Kidney epithelial cell (primary cell): Measurements from ENCODE around the gene FLT4. TPM values are rescaled to one million over a fixed set of nuclear protein-coding genes. Genes with fewer than 3 reads are reported as not detected.
A peak's percentile ranks its signal among the peaks of the same experiment; 100 is the strongest.

Source experiments
- DNase-seq: peaks from one replicate; pipeline ENCODE4 v3.0.0-alpha.2; 2010; ENCODE audit warnings: low read depth
- H3K27me3 ChIP-seq: 2 replicates; pipeline ENCODE4 v1.6.0; 2011; ENCODE audit warnings: low read length; ENCODE audit not compliant: control insufficient read depth, insufficient read depth
- H3K36me3 ChIP-seq: 2 replicates; pipeline ENCODE4 v1.5.1; 2011; ENCODE audit warnings: low read length; ENCODE audit not compliant: control insufficient read depth, insufficient read depth
- H3K4me3 ChIP-seq: 2 replicates; pipeline ENCODE4 v1.5.1; 2011; ENCODE audit warnings: low read depth, mild to moderate bottlenecking, control low read depth, low read length
- total RNA-seq: library from RNA; depleted of rRNA; stranded (reverse); fragments of >200 nt; gene quantifications from 2 replicates; pipeline ENCODE4 v1.2.3, GENCODE V29; 2015
- TF ChIP-seq, protein P1 (sequence below): IDR thresholded peaks from 2 replicates; pipeline ENCODE4 v1.5.1; 2011; ENCODE audit warnings: mild to moderate bottlenecking, moderate library complexity, low read length, control low read depth, inconsistent platforms; ENCODE audit not compliant: insufficient read depth, poor library complexity, severe bottlenecking

Gene FLT4
- total RNA-seq, 1 donor from 2014 or later = 1.1 TPM

DNA sequence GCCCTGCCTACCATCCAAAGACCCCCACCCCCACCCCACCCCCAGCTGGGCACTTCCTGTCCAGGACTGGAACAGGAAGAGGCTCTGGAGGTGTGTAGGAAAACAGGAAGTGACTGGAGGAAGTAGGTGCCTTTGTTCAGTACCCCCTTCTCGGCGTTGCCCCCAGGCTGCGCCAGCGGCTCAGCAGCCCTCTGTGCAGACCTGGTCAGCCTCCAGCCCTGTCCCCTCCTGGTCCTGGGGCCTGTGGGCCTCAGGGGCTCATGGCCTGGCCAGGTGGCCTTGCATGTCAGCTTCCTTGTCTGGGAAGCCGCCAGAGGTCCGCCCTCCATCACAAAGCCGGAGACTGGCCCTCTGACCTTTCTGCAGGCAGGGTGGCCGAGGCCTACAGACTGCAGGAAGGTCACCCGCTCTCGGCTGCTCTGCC is 26.0 kb downstream of the FLT4 start:
- TF ChIP-seq, protein P1, sequence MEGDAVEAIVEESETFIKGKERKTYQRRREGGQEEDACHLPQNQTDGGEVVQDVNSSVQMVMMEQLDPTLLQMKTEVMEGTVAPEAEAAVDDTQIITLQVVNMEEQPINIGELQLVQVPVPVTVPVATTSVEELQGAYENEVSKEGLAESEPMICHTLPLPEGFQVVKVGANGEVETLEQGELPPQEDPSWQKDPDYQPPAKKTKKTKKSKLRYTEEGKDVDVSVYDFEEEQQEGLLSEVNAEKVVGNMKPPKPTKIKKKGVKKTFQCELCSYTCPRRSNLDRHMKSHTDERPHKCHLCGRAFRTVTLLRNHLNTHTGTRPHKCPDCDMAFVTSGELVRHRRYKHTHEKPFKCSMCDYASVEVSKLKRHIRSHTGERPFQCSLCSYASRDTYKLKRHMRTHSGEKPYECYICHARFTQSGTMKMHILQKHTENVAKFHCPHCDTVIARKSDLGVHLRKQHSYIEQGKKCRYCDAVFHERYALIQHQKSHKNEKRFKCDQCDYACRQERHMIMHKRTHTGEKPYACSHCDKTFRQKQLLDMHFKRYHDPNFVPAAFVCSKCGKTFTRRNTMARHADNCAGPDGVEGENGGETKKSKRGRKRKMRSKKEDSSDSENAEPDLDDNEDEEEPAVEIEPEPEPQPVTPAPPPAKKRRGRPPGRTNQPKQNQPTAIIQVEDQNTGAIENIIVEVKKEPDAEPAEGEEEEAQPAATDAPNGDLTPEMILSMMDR = no peak
- Histone ChIP-seq H3K36me3 (no peaks in the 10 kb centered on the region), H3K4me3 (no peak overlapping the region), H3K27me3 (peaks cover 20% of the 10 kb centered on the region)
- DNase-seq = no peak

DNA sequence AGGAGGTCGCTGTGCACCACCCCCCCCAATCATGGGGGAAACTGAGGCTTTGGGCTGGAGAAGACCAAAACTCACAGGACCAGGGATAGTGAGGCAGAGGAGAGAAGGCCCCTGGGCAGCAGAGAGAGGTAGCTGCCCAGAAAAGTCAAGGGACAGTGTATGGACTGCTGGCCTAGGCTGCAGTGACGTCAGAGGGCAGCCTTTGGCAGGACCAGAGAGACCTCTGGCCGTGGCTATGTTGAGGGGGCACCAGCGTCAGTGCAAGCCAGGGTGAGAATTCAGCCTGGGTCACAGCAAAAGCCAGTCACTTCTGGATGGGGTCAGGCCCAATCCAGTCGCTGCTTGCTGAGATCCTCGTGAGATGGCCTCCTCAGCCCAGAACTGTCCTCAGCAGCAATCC is 26.5 kb downstream of the FLT4 start:
- Histone ChIP-seq H3K27me3 (peaks cover 23% of the 10 kb centered on the region), H3K4me3 (no peak overlapping the region), H3K36me3 (no peaks in the 10 kb centered on the region)
- TF ChIP-seq, protein P1 = no peak
- no peak for DNase-seq

DNA sequence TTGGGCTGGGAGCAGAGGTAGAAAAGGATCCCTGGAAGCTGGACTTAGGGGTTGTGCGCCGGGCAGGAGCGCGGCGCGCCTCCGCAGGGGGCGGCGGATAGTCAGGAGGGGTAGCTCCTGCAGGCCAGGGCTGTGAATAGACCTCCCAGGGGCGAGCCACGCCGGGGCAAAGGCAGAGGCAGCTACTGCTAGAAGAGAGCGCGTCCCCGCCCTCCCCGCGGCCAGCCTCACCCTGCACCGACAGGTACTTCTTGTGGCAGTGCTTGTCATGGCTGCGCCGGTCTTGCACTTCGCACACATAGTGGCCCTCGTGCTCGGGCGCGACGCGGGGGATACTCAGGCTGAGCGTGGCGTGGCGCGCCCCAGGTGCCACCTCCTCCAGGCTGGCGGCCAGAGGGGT is 28.1 kb downstream of the FLT4 start:
- Histone ChIP-seq H3K27me3 (peaks cover 23% of the 10 kb centered on the region), H3K4me3 (no peak overlapping the region)
- TF ChIP-seq, protein P1 = no peak

DNA sequence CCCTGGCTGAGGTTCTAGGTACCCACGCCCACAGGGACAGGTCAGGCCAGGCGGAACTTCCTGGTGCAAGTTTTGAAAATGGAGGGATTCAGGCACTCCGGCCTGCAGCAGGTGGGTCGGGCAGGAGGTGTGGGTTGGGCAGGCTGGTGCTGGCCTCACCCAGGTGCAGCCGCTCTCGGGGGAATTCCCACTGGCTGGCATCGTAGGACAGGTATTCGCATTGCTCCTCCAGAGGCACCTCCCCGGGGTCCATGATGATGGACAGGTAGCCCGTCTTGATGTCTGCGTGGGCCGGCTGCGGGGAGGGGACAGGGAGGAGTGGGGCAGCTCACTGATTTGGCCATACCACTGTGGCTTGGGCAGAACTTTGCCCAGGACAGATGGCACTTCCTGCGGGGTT is 29.4 kb downstream of the FLT4 start:
- H3K36me3 ChIP-seq = no peaks in the 10 kb centered on the region
- TF ChIP-seq, protein P1 = no peak
- H3K4me3 ChIP-seq = no peak overlapping the region
- peaks cover 23% of the 10 kb centered on the region for H3K27me3 ChIP-seq
- DNase-seq = no peak

More for the DNA sequence above, 28.1 kb downstream of the FLT4 start:
- H3K36me3 ChIP-seq = no peaks in the 10 kb centered on the region
- DNase-seq = no peak

DNA sequence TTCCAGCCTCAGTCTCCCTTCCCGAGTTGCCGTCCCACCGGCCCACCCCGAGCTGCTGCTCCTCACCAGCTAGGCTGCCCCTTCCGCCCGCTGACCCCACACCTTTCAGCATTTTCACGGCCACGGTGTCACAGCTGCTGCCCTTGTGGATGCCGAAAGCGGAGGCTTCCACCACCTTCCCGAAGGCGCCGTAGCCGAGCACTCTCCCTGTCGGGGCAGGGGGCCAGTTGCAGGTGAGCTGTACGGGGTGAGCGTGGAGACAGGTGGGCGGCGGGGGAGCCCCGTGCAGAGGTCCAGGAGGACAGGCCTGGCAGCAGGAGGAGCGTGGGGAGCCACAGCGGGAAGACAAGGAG is 29.9 kb downstream of the FLT4 start:
- no peak for DNase-seq
- TF ChIP-seq, protein P1 = no peak
- Histone ChIP-seq H3K27me3 (peaks cover 23% of the 10 kb centered on the region), H3K4me3 (no peak overlapping the region), H3K36me3 (no peaks in the 10 kb centered on the region)

DNA sequence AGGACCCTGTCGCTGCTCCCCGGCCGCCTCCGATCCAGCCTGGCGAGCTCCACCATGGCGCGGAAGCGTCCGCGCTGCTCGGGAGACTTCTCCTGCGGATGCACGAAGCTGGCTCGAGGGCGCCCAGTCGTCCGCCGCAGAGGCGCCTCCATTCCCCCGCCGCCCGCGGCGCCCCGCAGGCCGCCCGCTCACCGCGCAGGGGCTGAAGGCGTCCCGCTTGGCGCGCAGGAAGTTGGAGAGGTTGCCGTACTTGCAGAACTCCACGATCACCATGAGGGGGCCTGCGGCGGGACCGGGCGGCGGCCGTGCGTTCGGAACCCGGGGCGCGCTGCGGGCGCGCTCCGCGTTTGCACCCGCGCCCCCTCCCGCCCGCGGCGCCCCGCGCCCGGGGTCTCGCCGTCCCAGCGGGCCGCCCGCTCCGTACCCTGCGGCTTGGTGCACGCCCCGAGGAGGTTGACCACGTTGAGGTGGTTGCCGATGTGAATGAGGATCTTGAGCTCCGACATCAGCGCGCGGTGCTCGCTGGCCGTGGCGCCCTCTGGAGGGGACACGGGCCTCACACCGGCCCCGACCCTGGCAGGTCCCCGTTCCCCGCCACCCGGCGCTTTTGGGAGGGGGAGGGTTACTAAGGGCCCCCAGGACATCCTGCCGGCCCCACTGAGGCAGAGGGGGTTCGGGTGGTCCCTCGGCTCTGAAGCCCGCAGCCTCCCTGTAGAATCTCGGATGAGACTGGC is 30.4 kb downstream of the FLT4 start:
- Histone ChIP-seq H3K27me3 (peaks cover 23% of the 10 kb centered on the region), H3K36me3 (no peaks in the 10 kb centered on the region), H3K4me3 (peak overlapping the region; percentile 24)
- DNase-seq = no peak
- TF ChIP-seq, protein P1 = peak; percentile 49
